SK-N-SH treated with all-trans-retinoic acid at 6 μM for 48 hours (cell line): ENCODE measurements around the gene SCN1B.

Source experiments
- BACH2 ChIP-seq: fragments of 250-450 bp; sonication (Bioruptor Pico); IDR thresholded peaks from 2 replicates; pipeline ENCODE4 v1.9.0; 2021; ENCODE audit warnings: mild to moderate bottlenecking, borderline replicate concordance
- SNAI2 ChIP-seq: fragments of 250-450 bp; sonication (Bioruptor Pico); IDR thresholded peaks from 2 replicates; pipeline ENCODE4 v1.5.0; 2020; ENCODE audit warnings: mild to moderate bottlenecking, moderate library complexity
- ZFP3 ChIP-seq: fragments of 250-450 bp; sonication (Bioruptor Pico); IDR thresholded peaks from 2 replicates; pipeline ENCODE4 v1.5.0; 2020; ENCODE audit warnings: mild to moderate bottlenecking, moderate library complexity
- TF ChIP-seq, protein P1 (sequence below): fragments of 250-450 bp; sonication (Bioruptor Pico); IDR thresholded peaks from 2 replicates; pipeline ENCODE4 v1.8.0; 2020; ENCODE audit warnings: mild to moderate bottlenecking, moderate library complexity, borderline replicate concordance

DNA sequence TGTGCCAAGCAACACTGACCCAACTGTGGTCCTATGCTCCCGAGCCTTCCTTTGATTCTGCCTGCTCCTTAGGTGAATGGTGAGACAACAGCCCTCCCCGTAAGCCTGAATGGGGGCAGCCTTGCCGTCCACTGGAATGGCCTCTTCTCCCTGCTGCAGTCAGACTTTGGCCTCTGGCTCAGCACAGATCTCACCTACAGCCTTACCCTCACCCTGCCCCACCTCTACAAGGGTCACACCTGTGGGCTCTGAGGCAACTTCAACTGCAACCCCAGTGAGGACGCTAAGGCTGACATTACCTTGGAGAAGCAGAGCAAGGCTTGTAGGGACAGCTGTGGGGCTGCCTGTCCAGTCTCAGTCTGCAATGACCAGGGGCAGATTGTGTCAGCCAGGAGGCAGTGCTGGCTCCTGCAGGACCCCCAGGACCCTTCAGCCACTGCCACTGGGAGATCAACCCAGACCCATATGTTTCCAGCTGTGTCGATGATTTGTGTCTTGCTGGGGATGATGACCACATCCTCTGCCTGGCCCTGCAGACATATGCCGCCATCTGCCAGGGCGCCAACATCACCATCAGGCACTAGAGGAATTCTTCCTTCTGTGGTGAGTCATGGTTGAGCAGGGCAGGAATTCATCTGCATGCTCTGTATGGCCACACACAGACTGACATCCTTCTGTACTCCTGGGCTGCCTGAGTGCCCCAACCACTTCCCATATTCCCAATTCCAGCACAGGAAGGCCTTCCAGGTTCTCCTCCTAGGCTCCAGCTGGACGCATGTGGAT, 58.1 kb downstream of the SCN1B start:
- no peak for TF ChIP-seq BACH2 (CRISPR knock-in tag)
- no peak for TF ChIP-seq ZFP3 (CRISPR knock-in tag)
- TF ChIP-seq, protein P1, sequence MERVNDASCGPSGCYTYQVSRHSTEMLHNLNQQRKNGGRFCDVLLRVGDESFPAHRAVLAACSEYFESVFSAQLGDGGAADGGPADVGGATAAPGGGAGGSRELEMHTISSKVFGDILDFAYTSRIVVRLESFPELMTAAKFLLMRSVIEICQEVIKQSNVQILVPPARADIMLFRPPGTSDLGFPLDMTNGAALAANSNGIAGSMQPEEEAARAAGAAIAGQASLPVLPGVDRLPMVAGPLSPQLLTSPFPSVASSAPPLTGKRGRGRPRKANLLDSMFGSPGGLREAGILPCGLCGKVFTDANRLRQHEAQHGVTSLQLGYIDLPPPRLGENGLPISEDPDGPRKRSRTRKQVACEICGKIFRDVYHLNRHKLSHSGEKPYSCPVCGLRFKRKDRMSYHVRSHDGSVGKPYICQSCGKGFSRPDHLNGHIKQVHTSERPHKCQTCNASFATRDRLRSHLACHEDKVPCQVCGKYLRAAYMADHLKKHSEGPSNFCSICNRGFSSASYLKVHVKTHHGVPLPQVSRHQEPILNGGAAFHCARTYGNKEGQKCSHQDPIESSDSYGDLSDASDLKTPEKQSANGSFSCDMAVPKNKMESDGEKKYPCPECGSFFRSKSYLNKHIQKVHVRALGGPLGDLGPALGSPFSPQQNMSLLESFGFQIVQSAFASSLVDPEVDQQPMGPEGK (CRISPR knock-in tag) = no peak
- no peak for TF ChIP-seq SNAI2
